Stimulated activated CD4-positive, alpha-beta T cell treated with anti-CD3 and anti-CD28 coated beads, Interleukin-4, amount 100 ng/mL, for 48 hours (primary cell): ENCODE measurements around the gene EGFLAM.
"Not testable (repeated sequence)": the region's sequence is repeated elsewhere in the genome, so short reads cannot be mapped to it uniquely, and the experiment has no call there.

Experiments
- DNase-seq, 2 donors: peaks; one replicate each; pipeline ENCODE4 v3.0.0-alpha.2; 2020; ENCODE audit warnings: low read depth in 2 of 2

EGFLAM gene

DNA sequence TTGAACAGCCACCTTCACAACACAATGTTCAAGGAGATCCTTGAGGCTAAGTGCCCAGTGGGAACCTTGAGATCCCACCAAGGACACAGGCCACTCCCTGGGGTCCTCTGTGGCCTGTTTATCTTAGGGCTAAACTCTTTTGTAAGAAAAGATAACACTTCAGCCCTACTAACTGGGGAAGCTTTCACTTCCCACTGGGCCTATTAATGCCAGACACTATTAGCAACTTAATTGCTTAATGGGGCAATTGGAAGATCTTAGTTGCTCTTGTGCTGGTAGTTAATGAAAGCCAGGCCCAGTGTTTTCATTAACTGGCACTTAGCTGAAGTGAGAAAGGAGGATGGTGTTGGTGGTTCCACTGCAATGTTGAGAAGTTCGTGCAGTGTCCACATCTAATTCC is 117.1 kb downstream of the EGFLAM start:
- no peak for DNase-seq

DNA sequence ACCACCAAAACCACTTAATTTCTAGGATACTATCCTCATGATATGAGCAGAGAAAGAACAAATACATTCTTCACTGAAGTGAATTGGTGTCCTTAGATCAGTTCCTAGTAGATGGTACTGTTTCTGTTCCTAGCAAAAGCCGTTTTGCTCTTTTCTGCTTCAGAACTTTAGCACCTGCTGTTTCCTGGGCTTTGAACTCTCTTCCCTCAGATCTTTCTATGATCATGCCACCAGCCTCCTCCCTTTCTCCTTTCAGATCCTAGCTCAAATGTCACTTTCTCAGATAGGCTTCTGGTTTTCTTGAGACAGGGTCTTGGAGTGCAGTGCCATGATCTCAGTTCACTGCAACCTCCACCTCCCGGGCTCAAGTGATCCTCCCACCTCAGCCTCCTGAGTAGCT is 118.0 kb downstream of the EGFLAM start:
- no peak for DNase-seq

DNA sequence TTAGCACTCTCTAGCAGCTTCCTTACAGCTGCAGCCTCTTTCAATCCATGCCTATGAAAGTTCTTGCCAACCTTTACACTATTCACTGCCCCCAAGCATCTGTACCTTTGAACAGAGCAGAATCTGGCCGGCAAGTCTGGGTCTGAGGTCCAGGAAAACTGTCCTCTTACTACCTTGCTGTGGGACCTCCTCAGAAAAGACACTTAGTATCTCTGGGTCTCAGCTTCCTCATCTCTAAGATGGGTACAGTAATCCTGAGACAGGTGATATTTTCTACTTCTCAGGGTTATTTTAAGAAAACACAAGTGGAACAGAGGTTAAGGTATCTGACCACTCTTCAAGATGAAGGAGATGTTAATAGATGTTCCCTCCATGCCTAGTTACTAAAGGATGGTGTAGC is 120.2 kb downstream of the EGFLAM start:
- no peak for DNase-seq

DNA sequence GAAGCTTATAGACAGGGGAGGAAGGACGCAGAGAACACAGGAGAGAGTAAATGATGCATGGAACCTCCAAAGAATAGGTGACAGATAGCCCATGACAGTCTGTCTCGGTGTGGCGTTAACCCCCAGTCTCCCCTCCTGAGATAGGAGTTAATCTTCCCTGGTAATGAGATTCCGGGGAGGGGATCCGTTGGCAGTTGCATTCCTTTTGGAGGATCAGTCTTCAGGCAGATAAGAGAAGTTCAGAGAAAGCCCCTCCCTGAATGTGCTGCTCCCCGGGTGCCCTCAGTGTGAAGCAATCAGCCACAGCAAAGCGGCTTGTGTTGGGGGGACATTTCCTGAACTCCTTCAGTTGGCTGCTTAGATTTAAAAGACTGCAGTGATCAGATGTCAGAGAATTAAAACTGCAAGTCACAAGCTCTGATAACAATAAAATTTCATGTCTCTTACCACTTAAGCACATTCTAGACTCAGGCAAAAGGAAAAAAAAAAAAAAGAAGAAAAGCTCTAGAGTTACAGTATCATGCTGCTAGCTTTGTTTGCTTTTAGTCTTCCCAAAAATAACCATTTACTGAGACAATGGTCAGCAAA is 121.1 kb downstream of the EGFLAM start:
- no peak for DNase-seq

DNA sequence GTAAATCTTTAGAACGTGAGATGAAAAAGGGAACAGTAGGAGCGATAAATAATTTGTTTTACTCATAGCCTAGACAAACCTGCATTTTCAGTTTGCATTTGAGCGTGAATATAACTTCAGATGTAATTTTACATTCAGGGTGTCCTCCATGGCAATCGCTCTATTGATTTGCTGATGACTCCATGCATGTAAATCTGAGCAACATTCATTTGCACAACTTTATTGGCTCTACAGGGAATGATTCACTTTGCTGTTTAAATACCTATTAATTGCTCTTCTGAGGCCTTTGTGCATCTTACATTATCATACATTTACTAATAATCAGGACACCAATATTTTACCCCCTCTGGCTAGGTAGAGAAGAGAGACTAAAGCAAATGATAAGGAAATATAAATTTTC is 122.2 kb downstream of the EGFLAM start:
- no peak for DNase-seq

DNA sequence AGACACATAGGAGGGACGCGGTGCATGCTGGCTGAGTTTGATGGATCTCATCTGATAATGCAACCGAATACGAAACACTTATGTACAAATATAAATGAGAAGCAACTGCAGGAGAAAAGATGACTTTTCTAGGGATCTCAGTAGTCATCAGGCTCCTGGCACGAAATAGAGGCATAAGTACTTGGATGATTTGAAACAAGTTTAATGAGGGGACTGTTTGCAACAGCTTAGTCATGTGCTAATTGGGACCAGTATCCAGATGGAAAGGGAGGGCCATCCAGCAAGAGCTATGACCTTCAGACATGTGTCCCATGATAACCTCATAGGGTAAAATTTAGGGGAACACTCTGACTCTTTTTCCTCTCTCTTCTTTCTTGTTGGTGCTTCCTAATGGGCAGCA is 123.0 kb downstream of the EGFLAM start:
- no peak for DNase-seq

DNA sequence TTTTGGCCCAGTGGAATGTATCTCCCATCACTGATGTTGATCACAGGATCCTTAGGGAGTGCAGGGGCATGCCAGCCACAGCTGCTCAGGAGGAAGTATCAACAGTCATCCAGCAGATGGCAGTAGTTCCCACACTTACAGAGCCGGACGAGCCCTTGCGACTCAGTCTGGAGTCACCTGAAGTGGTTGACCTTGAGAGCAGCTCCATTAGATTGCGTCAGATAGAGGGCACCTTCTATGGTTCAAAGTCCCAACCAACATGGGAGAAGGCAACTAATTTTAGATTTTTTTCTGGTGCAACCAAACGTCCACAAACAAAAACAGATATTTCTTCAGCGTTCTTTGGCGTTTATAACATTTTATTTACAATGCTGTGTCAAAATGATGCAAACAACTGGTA is 124.5 kb downstream of the EGFLAM start:
- DNase-seq: peak; percentile 32 to 36

DNA sequence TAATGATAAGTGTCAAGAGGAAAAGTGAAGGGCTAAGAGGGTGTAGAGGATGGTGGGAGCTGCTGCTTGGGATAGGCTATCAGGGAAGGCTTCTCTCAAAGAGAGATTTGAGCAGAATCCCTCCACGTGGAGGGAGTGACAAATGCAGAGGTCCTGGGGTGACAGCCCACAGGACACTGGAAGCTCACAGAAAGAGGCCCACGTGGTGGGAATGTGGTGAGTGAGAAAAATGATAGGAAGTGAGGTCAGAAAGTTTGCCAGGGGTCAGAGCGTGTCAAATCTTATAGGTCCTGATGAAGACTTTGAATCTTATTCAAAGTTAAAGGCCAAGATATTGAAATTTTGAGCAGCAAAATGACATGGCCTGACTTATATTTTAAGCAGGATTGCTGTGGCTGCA is 125.3 kb downstream of the EGFLAM start:
- no peak for DNase-seq

DNA sequence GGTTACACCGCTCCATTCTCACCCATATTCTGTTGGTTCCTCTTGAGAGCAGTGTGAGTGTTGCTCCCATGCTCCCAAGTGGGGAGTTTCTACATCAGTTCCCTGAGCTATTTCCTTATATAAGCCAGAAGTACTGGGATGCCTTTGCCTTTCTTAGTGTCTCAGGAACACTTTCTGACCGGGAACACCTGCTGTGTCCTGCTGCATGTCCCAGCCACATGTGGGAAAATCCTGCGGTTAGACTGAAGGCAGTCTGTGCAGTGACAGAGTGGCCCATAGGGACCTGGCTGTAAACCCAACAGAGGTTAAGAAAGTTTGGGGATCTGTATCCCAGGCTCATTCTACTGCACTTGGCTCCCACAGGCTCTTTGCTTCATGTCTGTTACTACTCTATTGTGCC is 126.0 kb downstream of the EGFLAM start:
- no peak for DNase-seq

DNA sequence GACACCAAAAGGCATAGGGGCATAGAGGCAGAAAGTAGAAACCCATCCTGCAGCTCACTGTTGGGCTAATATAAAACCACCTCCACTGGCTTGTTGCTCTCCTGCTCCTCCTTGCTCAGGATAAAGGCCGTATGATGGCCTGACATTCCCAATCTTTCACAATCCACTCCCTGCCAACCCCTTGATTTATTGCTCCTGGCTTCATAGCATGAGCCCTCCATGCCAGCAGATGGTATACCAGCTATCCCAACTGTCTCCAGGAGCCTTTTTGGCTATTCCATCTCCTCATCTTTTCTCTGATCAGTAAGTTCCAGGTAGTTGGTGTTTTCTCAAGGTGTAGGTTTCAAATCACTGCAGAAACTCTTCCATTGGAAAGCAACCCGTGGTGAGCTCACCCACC is 128.8 kb downstream of the EGFLAM start:
- DNase-seq: no peak

DNA sequence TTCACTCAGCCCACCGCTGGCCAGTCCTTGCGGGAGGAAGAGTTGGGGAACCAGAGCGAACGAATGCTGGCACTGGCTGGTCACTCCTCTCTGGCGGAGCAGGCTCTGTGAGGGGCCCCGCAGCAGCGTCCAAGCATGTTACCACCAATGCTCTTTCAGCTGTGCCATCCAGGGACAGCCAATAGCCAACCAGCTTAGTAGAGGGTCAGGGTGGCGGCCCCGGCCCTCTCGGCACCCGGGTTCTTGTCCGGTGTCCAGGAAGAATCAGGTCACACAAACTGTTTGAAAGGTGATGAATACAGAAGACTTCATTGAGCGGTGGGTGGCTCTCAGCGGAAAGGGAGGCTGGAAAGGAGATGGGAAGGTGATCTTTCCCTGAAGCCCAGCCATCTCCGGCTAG is 135.3 kb downstream of the EGFLAM start:
- DNase-seq: no peak

DNA sequence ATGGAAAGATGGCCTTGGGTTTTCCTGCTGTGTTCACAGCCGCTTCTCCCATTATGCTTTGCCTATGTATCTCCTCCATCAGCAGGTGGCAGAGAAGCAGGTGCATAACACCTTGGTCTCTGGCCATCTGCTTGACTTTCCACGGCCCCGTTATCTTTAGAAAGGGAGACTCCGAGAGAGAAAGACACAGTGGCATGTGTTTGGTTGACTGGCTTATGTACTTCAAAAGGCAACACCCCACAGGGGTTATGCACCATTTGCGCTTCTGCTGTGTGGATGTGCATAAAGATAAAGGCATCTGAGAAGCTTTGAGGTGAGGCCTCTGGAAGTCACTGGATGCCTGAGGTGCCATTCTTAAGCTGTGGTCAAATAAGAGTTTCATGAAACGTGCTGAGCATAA is 138.4 kb downstream of the EGFLAM start:
- DNase-seq: no peak

DNA sequence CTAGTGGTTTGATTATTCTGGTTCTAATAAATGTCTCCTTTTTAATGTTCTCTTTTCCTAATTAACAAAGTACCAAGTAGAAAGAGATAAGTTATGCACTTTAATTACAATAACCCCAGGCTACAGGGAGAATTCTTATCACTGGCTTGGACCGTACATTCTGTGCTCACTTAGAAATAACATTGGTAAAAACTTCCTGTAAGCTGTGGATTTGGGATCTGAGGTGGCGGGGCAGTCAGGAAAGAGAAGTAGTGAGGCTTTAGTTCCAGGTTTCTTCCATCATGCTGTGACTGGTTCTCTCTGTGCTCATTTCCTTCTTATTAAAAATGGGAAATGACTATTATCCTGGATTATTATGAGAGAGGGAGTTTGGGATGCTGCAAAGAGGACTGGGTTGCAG is 142.0 kb downstream of the EGFLAM start:
- no peak for DNase-seq

DNA sequence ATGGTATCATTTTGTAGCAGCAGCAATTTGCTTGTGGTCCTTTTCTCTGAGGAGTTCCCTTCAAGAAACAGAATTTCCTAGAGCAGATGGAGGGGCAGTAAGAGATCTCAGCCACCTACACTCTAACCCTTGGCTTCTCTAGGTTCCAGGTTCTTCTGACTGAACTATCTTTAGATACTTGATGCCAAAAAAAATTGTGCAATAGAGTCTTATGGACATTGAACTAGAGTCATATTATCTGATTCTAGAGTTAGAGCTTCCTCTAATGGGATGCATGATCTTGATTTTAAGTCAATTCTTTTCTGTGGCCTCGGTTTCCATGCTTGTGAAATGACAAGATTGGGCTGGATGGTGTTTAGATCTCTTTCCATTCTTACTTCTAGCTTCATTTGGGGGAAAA is 142.8 kb downstream of the EGFLAM start:
- no peak for DNase-seq

DNA sequence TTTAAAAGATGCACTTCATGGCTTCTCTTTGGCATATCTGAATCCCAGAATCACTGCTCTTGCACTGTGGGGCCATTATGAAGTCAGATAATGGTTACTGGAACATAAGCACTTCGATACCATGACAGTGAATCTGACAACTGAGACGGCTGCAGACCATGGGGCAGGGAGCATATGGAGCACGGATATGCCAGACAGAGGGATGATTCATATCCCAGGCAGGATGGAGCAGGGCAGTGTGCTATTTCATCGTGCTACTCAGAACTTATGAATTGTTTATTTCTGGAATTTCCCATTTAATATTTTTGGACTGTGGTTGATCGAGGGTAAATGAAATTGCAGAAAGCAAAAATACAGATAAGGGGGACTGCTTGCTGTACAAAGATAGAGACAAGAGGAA is 145.0 kb downstream of the EGFLAM start:
- DNase-seq: no peak

DNA sequence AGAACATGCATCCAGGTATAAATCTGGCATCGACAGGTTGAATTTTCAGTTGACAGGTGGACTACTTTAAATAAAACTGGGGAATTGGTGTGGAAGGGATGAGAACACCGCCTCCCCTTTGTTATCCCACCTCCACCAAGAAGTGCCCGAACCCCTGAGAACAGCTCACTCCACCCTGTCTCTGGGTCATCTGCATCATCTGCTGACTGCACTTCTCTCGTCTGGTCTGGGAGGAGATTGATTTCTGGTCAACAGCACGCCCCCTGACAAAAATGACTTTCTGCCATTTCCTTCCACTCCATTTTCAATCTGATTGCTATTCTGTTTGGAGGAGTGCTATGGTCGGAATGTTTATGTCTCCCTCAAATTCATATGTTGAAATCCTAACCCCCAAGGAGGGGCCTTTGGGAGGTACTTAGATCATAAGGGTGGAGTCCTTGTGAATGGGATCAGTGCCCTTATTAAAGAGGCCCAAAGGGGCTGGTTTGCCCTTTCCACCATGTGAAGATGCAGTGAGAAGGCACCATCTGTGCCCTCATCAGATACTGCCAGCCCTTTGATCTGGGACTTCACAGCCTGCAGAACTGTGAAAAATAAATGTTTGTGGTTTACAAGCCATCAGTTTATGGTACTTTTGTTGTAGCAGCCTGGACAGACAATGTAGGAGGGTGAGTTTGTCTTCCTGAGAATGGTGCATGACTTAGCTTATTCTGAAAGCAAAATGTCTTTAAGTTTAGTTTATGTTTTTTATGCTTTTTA is 145.7 kb downstream of the EGFLAM start:
- no peak for DNase-seq

DNA sequence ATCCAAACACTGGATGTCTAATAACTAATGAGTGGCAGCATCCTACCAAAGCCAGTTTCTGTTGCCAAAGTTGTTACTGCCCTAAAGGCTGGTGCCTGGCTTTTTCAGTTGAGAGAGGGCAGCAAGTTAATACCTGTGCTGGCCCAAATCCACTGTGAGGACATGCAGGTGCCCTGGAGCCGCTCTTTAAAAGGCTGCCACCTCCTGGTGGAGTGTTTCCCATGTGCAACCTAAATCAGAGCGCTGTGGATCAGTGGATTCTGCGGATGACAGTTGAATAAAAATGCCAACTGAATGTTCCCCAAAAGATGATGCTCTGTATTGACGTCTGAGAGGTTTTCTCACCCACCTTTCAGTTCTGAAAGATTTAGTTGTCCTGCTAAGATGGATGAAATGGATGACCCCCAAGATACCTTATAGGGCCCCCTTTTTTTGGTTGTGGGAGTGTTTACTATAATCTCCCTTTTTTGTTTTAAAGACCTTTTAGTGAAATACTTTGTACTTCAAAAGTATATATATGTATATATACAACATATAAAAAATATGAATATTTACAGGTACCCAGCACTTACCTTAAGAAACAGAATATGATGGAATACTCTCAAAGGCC is 146.4 kb downstream of the EGFLAM start:
- peak in 1 of 2 donors; percentile 1 for DNase-seq

DNA sequence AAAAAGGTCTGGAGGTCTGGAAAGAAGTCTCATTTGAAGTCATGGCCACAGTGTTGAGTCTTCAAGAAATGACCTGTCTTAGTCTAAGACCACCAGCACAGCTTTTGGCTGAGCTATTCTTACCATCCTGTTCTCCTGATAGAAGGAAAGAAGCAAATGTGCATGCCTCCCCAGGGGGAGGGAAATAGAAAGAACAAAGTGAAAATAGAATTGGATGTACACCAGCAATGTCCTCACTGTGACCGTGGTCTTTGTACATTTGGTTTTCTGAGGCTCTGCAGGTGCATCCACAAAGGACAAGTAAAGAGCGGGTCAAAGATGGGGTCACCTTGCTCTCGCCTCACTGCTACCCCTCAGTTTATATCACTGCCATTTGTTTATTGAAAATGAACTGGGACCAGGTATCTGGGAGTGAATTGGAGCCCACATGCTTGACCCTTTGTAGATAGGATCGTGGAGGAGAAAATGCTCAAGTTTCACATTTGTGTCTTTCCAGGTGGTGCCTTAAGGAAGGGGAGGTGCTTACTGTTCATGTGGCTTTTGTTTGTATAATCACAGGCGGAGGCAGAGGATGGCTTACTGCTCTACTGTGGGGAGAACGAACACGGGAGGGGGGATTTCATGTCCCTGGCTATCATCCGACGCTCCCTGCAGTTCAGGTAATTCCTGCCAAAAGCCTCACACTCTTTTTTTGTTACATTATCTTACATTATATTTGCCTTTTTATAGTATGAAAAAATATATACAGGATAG is 150.3 kb downstream of the EGFLAM start:
- DNase-seq: no peak

DNA sequence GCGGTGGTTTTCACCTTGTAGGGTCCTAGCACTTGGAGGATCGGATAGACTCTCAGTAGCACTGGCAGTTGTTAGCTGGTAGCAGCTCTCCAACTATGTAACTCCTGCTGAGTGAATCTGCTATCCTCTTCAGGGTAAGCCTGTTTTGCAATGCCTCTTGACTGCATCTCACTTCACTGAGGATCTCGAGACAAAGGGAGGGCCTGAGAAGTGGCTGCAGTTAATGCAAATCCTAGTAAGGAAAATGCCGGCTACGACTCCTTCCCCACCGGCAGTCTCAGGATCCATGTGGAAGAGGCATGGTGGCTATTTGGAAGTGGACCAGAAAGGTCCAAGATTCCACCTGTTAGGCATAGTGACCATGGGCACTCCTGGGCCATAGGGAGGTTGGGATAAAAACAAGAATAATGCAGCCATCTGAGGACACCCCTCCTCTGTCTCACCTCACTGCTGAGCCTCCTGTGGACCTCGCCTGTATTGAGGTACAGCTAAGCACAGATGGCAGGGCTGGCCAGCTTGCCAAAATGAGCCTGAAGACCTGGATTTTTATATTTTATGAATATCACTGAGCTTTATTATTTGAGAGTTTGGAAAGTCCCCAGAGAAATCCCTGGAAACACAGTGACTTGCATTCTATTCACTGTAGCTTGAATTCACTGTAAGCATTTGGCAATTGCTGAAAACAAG is 152.1 kb downstream of the EGFLAM start:
- no peak for DNase-seq

DNA sequence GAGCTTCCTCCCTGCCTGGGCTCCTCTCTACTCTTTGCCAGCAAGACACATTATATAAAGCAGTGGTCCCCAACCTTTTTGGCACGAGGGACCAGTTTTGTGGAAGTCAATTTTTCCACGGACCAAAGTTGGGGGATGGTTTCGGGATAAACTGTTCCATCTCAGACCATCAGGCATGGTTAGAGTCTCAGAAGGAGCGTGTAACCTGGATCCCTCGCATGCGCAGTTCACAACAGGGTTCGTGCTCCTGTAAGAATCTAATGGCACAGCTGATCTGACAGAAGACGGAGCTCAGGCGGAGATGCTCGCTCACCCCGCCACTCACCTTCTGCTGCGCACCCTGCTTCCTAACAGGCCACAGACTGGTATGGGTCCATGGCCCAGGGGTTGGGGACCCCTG is 155.3 kb downstream of the EGFLAM start:
- DNase-seq: no peak

DNA sequence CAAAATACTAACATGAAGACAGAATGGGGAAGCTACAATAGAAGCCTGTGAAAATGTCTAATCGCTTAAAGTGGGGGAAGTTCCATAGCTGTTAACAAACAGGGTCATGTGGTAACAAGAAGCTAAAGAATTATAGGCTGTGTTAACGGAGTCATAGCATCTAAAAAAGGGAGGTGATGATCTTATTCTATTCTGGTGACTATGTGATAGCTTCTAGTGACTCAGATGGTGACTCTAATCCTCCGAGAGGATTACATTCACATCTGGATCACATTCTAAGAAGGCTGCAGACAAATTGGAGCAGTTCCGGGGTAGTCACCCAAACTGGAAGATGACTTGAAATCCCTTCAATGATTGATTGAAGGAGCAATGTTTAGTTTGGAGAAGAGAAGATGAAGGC is 156.0 kb downstream of the EGFLAM start:
- DNase-seq: no peak

DNA sequence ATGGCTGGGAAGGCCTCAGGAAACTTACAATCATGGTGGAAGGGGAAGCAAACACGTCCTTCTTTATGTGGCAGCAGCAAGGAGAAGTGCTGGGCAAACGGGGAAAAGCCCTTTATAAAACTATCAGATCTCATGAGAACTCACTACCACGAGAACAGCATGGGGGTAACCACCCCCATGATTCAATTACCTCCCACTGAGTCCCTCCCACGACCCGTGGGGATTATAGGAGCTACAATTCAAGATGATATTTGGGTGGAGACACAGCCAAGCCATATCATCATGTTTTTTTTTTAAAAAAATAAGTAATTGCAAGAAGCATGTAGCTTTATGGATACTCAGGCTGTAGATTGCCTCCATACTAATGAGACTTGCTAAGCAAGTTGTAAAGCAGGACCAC is 157.4 kb downstream of the EGFLAM start:
- DNase-seq: not testable (repeated sequence)
